Tibial nerve (tissue), 4 donors: Measurements from ENCODE around the gene CNPY1.

Source experiments
- CTCF ChIP-seq, 5 experiments: fragments of 200-600 bp in 3 of 5; fragments of 450-650 bp in 2 of 5; sonication (generic) in 3 of 5; IDR thresholded peaks; one replicate each; pipeline ENCODE4 v1.5.1; 2016 to 2019; ENCODE audit warnings: antibody characterized with exemption in 5 of 5, mild to moderate bottlenecking in 3 of 5, moderate library complexity in 2 of 5
- EP300 ChIP-seq, 2 donors: sonication (generic); formaldehyde crosslinking; IDR thresholded peaks; one replicate each; pipeline ENCODE4 v1.6.1; 2017; ENCODE audit warnings: antibody characterized with exemption in 2 of 2, mild to moderate bottlenecking in 1 of 2
- POLR2A ChIP-seq, 2 donors: fragments of 450-650 bp; IDR thresholded peaks; one replicate each; pipeline ENCODE4 v1.6.1; 2017; ENCODE audit warnings: antibody characterized with exemption in 2 of 2, mild to moderate bottlenecking in 2 of 2, moderate library complexity in 2 of 2

GRCh38 chr7:155527664-155528063 is 18.7 kb downstream of the CNPY1 start:
- TF ChIP-seq CTCF (IDR thresholded peaks at IDR 0.05): no peak
- TF ChIP-seq POLR2A (IDR thresholded peaks at IDR 0.05): no peak
- no peak for TF ChIP-seq EP300 (IDR thresholded peaks at IDR 0.05)
